GM18499 (cell line): ENCODE results near the gene BRSK1.

Experiments
- ATAC-seq: cut with Tn5 transposase; IDR thresholded peaks from one replicate; pipeline ENCODE4 v1.9.1; 2021; ENCODE audit warnings: moderate number of reproducible peaks; ENCODE audit not compliant: insufficient read depth, unreplicated experiment

Gene BRSK1

DNA sequence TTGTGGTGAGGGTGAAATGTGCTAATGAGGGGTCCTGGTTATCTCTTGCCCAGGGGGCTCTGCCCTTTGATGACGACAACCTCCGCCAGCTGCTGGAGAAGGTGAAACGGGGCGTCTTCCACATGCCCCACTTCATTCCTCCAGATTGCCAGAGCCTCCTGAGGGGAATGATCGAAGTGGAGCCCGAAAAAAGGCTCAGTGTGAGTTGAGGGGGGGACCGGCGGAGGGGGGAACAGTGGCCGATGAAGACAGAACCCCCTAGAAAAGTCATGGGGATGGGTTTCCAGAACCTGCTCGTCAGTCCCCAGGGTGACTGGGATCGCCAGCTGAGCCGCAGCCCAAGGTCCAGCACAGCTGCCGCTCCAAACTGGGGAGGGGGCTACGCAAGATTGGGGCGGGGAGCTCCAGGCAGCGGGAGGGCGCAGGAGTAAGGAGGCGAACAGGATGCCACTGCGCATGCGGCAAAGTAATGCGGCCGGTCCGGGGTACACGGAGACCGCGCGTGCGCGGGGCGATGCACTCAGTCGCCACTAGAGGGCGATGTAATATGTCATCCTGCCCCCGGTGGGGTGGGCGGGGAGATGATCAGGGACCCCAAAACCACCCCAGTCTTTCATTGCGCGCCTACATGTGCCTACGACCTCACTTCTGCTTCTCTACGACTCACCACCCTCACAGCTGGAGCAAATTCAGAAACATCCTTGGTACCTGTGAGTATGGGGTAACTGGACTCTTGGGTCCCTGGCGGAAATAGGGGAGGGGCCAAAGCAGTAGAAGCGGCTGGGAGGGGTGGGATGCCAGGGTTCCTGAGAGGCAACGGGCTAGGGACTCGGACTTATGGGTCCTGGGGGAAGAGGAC is 17.9 kb downstream of the BRSK1 start:
- no peak for ATAC-seq

DNA sequence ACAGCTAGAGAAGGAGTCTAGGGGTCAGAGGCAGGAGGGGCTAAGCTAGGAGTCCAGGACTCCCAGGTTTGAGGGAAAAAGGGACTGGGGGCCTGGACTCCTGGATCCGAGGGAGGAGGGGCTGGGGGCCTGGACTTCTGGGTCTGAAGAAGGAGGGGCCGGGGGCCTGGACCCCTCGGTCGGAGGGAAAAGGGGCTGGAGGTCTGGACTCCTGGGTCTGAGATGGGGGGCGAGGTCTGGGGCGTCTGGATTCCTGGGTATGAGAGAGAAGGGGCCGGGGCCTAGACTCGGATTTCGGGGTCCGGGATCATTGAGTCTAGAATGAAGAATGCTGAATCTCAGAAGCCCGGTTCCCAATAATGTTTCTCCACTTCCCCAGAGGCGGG is 18.5 kb downstream of the BRSK1 start:
- no peak for ATAC-seq

DNA sequence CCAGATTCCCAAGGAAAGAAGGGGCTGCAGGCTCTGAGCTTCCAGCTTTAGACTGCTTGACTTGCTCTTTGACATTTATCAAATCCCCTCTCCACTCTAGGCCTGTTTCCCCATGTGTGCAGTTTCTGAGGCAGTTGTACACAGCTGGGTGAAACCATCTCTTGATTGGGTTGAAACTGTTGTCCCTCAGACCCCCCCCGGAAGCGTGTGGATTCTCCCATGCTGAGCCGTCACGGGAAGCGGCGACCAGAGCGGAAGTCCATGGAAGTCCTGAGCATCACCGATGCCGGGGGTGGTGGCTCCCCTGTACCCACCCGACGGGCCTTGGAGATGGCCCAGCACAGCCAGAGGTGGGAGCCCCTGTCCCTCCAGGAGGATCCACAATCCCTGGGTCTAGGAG is 19.7 kb downstream of the BRSK1 start:
- no peak for ATAC-seq

DNA sequence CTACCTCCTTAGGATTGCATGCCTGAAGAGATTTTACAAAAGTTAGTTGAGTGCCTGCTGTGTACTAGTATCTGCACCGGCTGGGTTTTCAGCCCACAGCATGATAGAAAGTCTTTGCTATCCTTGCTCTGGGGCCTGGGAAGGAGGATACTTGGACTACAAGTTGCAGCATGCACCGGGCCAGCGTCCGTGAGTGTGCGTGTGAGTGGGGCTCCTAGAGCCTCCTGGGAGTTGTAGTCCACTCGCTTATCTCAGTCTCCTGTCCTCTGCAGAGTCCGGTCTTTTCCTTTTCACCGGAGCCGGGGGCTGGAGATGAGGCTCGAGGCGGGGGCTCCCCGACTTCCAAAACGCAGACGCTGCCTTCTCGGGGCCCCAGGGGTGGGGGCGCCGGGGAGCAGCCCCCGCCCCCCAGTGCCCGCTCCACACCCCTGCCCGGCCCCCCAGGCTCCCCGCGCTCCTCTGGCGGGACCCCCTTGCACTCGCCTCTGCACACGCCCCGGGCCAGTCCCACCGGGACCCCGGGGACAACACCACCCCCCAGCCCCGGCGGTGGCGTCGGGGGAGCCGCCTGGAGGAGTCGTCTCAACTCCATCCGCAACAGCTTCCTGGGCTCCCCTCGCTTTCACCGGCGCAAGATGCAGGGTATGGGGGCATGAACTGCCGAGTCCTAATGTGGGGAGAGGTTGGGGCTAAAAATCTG is 20.6 kb downstream of the BRSK1 start:
- ATAC-seq = no peak

DNA sequence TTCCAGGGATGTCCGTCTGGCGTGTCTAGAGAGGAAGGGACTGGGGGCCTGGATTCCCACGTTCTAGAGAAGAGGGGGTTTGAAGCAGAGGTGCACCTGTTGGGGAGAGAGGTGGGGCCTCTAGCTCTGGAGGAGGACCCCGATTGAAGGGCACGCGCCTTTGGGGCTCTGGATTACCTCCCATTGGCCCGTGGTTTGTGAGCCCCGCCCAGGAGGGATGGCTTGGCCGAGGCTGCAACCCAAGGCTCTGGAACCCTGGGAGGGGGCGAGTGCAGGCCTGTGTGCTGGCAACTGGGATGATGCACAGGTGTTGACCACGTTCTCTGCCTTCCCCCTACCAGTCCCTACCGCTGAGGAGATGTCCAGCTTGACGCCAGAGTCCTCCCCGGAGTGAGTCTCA is 21.2 kb downstream of the BRSK1 start:
- ATAC-seq = no peak

DNA sequence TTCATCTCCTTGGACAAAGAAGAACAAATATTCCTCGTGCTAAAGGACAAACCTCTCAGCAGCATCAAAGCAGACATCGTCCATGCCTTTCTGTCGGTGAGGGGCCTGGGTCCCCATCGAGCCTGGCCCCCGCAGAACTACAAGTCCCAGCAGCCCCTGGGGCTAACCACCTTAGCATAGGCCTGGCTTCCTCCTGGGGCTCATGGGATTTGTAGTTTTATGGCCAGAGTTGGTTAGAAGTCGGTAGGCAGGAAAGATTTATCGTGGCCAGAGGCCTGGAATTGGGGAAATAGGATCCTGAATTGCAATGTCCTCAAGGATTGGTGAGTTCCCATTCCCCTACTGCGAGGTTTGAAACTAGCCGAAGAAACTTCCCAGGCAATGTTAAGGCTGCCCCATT is 21.7 kb downstream of the BRSK1 start:
- no peak for ATAC-seq

DNA sequence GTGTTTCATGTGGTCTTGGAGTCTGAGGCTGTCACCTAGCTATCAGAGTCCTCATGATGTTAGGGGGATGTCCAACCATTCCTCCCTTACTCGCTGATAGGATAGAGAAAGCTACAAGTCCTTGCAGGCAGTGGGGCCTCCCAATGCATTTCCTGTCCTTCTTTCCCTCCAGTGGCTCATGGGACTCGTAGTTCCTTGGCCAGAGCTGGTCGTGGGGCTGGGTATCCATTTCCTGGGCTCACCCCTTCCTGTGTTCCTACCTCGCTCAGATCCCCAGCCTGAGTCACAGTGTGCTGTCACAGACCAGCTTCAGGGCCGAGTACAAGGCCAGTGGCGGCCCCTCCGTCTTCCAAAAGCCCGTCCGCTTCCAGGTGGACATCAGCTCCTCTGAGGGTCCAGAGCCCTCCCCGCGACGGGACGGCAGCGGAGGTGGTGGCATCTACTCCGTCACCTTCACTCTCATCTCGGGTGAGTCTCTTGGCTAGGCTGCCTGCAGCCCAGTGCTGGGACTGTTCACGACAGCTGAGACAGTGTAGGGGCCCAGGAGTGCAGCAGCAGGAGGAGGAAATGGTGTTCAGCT is 22.3 kb downstream of the BRSK1 start:
- ATAC-seq = no peak

DNA sequence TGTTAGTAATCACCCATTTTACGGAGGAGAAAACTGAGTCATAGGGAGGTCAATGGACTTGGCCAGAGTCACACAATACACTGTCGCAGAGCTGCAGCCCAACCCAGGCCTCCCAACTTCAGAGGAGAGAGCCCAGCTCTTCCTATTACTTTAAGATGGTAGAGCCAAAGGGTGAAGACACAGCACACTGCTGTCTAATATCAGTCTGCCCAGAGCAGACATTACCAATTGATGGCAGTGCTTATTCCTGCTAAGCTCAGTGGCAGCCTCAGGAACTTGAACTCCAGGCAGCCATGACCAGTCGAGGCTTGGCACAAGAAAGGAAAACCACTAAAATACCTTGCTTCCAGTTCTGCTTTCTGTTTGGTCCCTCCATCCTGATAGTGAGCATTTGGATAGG is 22.9 kb downstream of the BRSK1 start:
- no peak for ATAC-seq

DNA sequence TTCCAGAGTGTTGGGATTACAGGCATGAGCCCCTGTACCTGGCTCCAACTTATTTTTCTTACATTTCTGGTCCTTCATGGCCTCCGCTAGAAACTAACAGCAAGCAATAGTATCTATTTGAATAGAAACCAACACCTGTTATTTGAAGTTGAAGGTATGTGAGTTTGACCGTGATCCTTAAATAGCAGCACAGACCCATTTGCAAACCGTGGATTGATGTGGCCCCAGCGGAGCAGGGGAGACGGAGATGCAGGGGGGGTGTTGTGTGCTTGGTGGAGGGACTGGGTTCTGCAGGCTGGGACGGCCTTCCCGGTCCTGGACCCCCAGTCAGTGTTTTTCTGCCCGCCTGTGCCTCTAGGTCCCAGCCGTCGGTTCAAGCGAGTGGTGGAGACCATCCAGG is 24.5 kb downstream of the BRSK1 start:
- no peak for ATAC-seq

DNA sequence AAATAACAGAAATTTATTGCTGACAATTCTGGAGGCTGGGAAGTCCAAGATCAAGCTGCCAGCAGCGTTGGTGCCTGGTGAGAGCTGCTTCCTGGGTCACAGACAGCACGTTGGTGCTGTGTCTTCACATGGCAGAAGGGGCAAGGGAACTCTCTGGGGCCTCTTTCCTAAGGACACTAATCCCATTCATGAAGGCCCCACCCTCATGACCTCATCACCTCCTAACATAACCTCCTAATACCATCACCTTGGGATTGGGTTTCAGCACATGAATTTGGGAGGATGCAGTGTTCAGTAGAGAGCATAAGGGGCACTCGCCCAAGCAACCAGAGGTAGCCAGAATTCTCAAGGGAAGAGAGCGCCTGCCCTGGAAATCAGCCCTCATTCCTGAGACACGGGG is 25.7 kb downstream of the BRSK1 start:
- no peak for ATAC-seq

DNA sequence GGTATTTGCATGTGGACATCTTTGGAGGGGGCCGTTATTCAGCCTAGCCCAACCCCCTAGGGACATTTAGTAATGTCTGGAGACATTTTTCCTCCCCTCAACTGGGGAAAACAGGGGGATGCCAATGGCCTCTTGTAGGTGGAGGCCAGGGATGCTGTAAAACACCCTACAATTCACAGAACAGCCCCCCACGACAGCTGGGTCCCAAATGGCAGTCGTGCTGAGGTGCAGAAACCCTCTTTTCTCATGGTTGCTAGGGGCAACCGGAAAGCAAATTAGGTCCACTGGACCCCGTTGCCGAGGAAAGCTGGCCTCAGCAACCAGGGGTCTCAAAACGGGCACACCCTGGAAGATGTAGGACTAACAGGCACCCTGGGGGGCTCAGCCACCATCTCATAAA is 26.7 kb downstream of the BRSK1 start:
- ATAC-seq = no peak

DNA sequence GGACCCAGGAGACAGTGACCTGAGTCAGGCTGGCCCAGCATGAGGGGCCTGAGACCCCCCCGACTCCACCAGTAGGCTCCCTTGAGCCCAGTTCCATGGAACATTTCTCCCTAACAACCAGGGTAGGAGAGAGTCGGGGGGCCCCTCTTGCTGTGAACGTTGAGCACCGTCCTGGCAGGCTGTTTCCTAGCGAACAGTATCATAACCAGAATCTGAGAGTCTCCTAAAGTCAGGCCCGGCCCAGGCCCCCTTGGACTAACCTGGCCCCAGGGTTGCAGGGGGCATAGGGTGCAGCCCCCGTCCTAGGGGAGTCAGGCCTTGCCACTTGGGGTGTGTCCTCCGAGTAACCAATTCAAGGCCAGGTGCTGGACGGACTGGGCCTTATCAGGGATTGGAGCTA is 27.6 kb downstream of the BRSK1 start:
- ATAC-seq = no peak

DNA sequence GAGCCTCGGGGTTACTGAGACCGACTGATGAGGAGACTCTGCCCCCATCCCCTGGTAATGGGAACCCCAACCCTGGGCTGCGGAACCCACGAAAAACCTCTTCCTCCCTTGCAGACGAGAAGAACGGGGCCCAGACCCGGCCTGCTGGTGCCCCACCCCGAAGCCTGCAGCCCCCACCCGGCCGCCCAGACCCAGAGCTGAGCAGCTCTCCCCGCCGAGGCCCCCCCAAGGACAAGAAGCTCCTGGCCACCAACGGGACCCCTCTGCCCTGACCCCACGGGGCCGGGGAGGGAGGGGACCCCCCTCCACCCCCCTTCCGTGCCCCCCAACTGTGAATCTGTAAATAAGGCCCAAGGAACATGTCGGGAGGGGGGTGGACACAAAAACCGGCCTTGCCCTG is 28.0 kb downstream of the BRSK1 start:
- ATAC-seq = no peak

DNA sequence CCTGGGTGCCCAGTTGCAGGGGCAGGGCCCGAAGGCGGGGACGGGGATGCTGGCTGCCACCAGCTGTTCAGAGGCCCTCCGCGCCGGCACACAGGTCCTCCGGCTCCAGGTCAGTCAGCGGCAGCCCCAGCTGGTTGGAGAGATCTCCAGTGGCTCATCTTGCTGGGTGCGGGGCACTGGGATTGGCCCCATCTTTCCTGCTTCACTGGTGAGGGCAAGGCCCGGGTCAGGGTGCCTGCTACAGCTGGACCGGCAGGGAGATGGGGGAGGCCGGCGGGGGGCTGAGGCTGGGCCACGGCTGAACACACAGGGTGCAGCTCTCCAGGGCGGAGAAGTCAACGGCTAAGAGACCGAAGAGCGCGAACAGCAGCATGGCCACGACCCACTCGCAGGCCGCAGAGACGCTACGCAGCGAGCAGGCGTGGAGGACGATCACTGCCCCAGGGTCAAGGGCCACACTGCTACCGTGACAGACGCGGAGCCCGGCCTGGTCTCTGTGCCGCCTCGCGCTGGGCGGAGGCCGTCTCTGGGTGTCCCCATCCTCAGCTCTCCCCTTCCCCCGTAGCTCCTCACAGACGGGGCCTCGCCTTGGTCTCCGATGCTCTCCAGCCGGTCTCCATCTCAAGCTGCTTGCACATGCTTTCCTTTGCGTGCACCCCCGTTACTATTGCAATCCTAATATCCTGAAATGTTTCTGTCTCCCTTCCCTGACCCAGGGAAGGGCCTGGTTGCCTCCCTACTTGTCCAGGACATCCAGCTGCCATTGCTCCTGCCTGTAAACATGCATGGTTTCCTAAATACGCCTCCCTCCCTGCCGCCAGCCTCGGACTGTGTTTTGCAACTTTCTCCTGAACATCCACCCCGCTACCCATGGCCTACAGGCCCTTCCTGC is 29.1 kb downstream of the BRSK1 start:
- ATAC-seq = no peak

DNA sequence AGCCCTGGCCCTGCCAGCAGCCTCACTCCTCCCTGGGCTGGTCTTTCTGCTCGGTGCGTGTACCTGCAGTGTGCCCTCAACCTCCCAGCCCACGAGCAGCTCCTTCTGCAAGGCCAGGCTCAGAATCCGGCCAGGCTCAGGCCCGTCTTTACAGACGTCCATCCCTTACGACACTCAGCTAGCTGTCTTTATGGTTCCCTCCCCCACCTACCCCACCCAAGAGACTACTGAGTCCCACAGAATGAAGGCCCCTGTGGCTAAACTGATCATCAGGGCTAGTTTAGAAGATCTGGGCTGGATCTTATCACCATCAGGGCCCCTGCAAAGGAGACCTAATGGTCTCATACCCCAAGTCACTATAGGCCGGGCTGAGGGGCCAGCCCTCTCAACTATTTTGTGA is 30.6 kb downstream of the BRSK1 start:
- no peak for ATAC-seq

DNA sequence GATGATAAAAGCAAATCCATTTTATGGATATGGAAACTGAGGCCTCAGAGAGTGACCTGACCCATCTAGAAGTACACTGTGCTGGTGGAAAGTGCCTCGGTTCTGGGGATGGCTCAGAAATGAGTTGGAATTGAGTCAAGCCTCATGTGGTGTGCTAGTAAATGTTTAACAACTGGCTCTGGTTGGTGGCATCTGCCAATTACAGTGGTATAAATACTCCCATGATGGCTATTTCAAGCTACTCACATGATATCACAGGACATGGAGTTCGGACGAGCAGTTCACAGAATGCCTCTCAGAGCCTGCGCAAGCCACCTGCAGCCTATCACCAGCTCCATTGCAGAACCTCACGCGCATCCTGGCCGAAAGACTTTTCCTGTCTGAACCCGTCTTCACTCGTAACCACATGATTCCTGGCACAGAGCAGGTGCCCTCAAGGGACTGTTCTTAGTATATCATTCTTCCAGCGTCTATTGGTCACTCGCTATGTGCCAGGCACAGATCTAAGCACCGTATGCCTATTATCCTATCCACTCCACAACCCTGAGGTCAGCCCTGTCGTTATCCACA is 32.2 kb downstream of the BRSK1 start:
- no peak for ATAC-seq

DNA sequence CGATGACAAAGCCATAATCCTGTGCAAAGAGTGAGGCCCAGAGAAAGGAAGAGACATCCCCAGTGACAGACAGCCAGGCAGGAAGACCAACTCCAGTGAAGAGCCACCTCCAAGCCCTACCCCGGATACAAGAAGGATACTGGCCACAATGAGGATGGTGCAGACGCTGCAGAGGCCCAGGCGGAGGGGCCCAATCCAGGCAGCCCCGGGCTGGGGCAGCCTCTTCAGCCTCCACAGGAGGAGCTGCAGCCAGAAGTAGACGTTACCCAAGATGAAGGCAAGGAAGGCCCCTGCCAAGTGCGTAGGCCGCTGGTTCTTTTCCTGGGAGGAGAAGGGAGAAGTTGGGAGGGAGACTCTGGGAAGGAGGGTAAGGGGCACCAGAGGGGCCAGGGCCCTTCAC is 32.8 kb downstream of the BRSK1 start:
- ATAC-seq = no peak

DNA sequence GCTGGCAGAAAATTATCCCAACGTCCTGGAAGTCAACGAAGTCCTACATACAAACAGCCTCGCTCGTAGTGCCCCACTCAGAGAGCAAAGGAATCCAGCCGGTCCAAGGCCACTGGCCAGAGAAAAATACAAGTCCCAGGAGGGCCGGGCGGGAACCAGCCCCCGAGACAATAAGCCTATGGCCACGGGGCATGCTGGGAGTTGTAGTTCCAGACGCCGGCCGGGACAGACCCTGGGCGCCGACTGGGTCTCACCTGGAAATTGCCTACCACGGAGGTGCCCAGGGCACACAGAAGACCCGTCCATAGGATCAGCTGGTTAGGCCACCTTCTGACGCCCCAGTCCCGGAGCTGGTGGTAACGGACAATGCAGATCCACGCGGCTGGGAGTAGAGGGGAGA is 36.0 kb downstream of the BRSK1 start:
- no peak for ATAC-seq

DNA sequence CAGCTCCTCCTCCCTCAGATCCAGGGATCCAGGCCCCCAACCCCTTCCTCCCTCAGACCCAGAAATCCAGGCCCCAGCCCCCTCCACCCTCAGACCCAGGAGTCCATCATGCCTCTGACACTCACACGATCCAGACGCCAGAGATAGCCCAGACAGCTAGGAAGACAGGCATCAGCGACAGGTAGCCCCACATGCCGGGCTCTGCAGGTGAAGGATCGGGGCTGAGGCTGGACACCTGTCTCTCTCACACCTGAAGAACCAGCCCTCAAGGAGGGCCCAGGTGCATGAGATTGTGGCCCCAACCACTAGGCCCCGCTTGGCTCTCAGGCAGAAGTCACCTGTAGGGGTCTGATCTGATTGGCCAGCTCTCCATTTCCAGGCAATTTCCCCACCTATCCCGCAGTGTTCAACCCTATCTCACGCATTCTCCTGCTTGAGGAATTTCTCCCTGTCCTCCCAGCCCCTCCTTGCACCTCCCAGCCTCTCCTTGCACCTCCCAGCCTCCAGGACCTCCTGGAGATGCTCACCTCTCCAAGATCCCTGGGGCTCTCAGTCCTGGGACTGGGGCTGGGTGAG is 37.1 kb downstream of the BRSK1 start:
- no peak for ATAC-seq
